ENCODE measurements around the gene TCF12. TPM values are rescaled to one million over a fixed set of nuclear protein-coding genes. Genes with fewer than 3 reads are reported as not detected.

TCF12 gene
- total RNA-seq, 4 donors from 2014 or later: 108 to 177 (median 148) TPM

DNA sequence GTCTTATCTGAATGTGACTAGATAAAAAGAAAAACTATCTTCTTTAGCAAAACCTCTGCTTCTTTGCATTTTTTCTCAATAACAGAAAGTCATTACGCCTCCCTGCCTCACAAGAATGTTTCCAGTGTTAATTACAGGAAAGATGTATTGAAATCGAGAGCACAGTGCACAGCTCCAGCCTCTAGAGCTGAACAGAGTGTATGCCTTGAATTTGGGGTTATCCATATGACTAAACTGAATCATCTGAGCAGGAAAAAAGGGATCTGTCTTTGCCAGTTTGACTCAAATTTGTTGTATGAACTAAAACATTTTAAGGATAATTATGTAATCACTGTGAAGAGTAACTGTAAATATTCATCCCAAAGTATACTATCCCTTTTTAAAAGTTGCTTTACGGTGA lies 308.7 kb downstream of the TCF12 start:
- no peaks in the 10 kb centered on the region for H3K9me3 ChIP-seq
- no peak overlapping the region for H3K4me3 ChIP-seq
- peaks cover 0 to 14% (median 6%) of the 10 kb centered on the region in 4 donors for H3K4me1 ChIP-seq
- no peaks in the 10 kb centered on the region for H3K27me3 ChIP-seq
- H3K27ac ChIP-seq (replicated peaks in 1 of 4): no peak overlapping the region
- intact Hi-C loops (cut with DNase I): no loop called here
- WGBS: 80% methylated on average over 3 of the region's 3 CpGs
- no peak for TF ChIP-seq POLR2AphosphoS5 (IDR thresholded peaks at IDR 0.05)
- DNase-seq (ENCODE audit: extremely low spot score): no peak
- H3K36me3 ChIP-seq: peaks cover 0 to 3% (median under 1%) of the 10 kb centered on the region in 4 donors

DNA sequence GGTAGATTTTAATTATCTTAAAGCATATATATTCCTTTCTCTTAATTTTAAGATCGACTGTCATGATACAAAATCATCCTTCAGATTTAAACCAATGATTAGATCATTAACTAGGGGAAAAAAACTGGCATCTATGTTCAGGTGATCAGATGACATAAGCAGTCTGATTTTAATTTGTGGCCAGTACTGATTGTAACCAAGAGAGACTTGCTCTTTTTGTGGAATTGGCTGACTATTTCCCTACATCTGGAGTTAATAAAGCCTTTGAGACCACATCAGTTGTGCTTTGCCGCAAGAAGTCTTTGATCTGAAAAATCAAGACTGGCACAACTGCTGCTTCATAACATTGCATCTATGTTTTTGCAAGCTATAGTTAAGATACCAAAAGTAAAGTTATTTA lies 309.5 kb downstream of the TCF12 start:
- no peak overlapping the region for H3K27ac ChIP-seq (replicated peaks in 1 of 4)
- DNase-seq (ENCODE audit: extremely low spot score): no peak
- TF ChIP-seq POLR2AphosphoS5 (IDR thresholded peaks at IDR 0.05): no peak
- TF ChIP-seq POLR2A (IDR thresholded peaks at IDR 0.05; ENCODE audit: low read depth): no peak
- TF ChIP-seq EP300 (IDR thresholded peaks at IDR 0.05): no peak
- no peaks in the 10 kb centered on the region for H3K9me3 ChIP-seq
- peaks cover 0 to 14% (median 6%) of the 10 kb centered on the region in 4 donors for H3K4me1 ChIP-seq
- H3K4me3 ChIP-seq: no peak overlapping the region
- peaks cover 0 to 10% (median 4%) of the 10 kb centered on the region in 4 donors for H3K36me3 ChIP-seq
- intact Hi-C loops (cut with DNase I): no loop called here
- no peaks in the 10 kb centered on the region for H3K27me3 ChIP-seq
- WGBS: 83% methylated on average over 2 of the region's 2 CpGs

DNA sequence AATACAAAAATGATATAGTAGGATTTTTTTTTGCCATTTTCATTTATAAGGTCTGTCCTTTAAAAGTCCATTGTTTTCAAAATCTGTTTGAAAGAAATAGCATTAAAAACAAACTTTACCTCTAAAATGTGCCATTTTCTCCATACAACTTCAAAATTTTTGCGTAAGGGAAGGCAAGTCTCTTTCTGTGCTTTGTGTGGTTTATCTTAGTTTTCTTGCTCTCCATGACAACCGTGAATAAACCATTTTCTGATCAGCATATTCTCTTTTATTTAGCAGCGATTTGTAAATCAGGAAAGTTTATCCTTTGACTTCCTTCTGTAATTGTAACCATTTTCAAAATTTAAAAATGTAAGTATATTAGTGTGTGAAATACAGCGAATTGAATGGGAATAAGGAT lies 310.0 kb downstream of the TCF12 start:
- no peak for DNase-seq (ENCODE audit: extremely low spot score)
- Histone ChIP-seq H3K4me3 (no peak overlapping the region), H3K27ac (replicated peaks in 1 of 4) (no peak overlapping the region), H3K27me3 (no peaks in the 10 kb centered on the region), H3K4me1 (peaks cover 0 to 14% (median 6%) of the 10 kb centered on the region in 4 donors), H3K9me3 (no peaks in the 10 kb centered on the region), H3K36me3 (peaks cover 4 to 15% (median 9%) of the 10 kb centered on the region in 4 donors)
- WGBS: 83% methylated on average over 4 of the region's 4 CpGs
- TF ChIP-seq POLR2AphosphoS5 (IDR thresholded peaks at IDR 0.05) (no peak), POLR2A (IDR thresholded peaks at IDR 0.05; ENCODE audit: low read depth) (no peak)
- TF ChIP-seq, protein P1, sequence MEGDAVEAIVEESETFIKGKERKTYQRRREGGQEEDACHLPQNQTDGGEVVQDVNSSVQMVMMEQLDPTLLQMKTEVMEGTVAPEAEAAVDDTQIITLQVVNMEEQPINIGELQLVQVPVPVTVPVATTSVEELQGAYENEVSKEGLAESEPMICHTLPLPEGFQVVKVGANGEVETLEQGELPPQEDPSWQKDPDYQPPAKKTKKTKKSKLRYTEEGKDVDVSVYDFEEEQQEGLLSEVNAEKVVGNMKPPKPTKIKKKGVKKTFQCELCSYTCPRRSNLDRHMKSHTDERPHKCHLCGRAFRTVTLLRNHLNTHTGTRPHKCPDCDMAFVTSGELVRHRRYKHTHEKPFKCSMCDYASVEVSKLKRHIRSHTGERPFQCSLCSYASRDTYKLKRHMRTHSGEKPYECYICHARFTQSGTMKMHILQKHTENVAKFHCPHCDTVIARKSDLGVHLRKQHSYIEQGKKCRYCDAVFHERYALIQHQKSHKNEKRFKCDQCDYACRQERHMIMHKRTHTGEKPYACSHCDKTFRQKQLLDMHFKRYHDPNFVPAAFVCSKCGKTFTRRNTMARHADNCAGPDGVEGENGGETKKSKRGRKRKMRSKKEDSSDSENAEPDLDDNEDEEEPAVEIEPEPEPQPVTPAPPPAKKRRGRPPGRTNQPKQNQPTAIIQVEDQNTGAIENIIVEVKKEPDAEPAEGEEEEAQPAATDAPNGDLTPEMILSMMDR (IDR thresholded peaks at IDR 0.05): no peak
- intact Hi-C loops (cut with DNase I): no loop called here

DNA sequence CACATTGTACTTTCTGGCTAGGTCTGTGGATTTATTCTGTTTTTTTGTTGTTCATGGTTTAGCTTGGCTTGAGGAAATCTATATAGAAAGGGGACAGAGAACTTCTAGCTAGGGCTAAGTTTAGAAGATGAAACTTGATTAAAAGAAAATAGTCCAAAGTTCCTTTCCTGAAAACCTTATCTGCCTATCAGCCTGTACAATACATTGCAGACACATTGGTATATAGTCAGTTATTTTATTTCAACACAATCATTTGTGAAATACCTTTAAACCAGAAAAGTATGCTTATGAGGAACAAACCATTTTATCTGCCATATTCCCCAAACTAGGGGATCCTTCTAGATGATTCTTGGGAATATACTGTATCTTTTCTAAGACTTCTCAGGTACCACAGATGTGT lies 310.6 kb downstream of the TCF12 start:
- no peak for DNase-seq (ENCODE audit: extremely low spot score)
- TF ChIP-seq, protein P1 (IDR thresholded peaks at IDR 0.05): no peak
- TF ChIP-seq POLR2AphosphoS5 (IDR thresholded peaks at IDR 0.05): no peak
- no peak for TF ChIP-seq POLR2A (IDR thresholded peaks at IDR 0.05; ENCODE audit: low read depth)
- no peak for TF ChIP-seq EP300 (IDR thresholded peaks at IDR 0.05)
- Histone ChIP-seq H3K27ac (replicated peaks in 1 of 4) (no peak overlapping the region), H3K9me3 (no peaks in the 10 kb centered on the region), H3K36me3 (peaks cover 11 to 21% (median 15%) of the 10 kb centered on the region in 4 donors), H3K4me3 (no peak overlapping the region), H3K4me1 (peaks cover 0 to 14% (median 6%) of the 10 kb centered on the region in 4 donors), H3K27me3 (no peaks in the 10 kb centered on the region)
- intact Hi-C loops (cut with DNase I): no loop called here

DNA sequence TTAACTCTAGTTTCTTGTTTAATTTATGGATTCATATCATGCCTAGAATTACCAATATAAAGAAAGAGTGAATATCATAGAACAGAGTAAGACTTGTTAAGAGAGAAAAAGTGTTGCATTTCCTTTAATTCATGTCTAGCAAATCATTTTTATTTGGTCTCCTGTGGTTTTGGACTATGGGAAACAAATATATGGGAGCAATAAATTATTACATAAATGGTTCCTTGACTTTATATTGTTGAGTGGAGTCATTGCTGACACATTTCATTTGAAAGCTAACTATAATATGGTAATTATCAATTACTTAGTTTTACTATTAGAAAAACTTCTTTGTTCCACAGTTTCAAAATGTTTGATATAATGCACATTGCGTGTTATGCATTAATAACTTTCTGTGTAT lies 313.1 kb downstream of the TCF12 start:
- 100% methylated on average over 1 of the region's 1 CpG for WGBS
- TF ChIP-seq POLR2A (IDR thresholded peaks at IDR 0.05; ENCODE audit: low read depth) (no peak), POLR2AphosphoS5 (IDR thresholded peaks at IDR 0.05) (no peak), EP300 (IDR thresholded peaks at IDR 0.05) (no peak)
- TF ChIP-seq, protein P1 (IDR thresholded peaks at IDR 0.05): no peak
- intact Hi-C loops (cut with DNase I): no loop called here
- H3K27ac ChIP-seq (replicated peaks in 1 of 4): no peak overlapping the region
- peaks cover 0 to 25% (median 13%) of the 10 kb centered on the region in 4 donors for H3K4me1 ChIP-seq
- no peak for DNase-seq (ENCODE audit: extremely low spot score)
- H3K27me3 ChIP-seq: no peaks in the 10 kb centered on the region
- H3K36me3 ChIP-seq: peaks cover 13 to 43% (median 27%) of the 10 kb centered on the region in 4 donors
- no peaks in the 10 kb centered on the region for H3K9me3 ChIP-seq
- no peak overlapping the region for H3K4me3 ChIP-seq

DNA sequence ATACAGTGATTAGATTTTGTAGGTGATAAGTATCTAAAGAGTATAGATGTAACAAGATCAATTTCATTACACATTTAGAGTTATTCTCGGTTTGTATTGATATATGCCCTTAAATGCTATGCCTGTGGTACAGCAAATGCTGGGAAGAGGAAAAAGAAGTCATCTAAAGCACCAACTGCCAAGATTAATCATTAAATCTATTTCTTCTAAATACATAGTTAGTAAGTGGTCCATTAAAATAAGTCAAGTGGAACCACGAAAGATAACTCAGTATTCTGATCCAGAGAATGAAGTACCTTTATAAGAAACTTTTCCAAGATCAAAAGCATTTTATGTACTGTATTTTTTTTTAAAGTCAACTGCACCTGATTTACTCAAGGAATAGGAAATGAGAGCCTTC lies 315.7 kb downstream of the TCF12 start:
- Histone ChIP-seq H3K4me1 (peaks cover 0 to 11% (median 8%) of the 10 kb centered on the region in 4 donors), H3K27ac (replicated peaks in 1 of 4) (no peak overlapping the region), H3K4me3 (no peak overlapping the region), H3K36me3 (peaks cover 13 to 43% (median 27%) of the 10 kb centered on the region in 4 donors), H3K9me3 (no peaks in the 10 kb centered on the region), H3K27me3 (no peaks in the 10 kb centered on the region)
- 84% methylated on average over 2 of the region's 2 CpGs for WGBS
- DNase-seq (ENCODE audit: extremely low spot score): no peak
- TF ChIP-seq POLR2AphosphoS5 (IDR thresholded peaks at IDR 0.05) (no peak), EP300 (IDR thresholded peaks at IDR 0.05) (no peak), POLR2A (IDR thresholded peaks at IDR 0.05; ENCODE audit: low read depth) (no peak)
- TF ChIP-seq, protein P1 (IDR thresholded peaks at IDR 0.05): no peak
- intact Hi-C loops (cut with DNase I): no loop called here

Data from esophagus muscularis mucosa (tissue), 4 donors.